ENCODE results near the gene DYSF.

Gene DYSF

GRCh38 chr2:71510196-71510807, 56.9 kb downstream of the DYSF start:
- TF ChIP-seq WT1 (tag by site-specific recombination; IDR thresholded peaks at IDR 0.05) (no peak), ZNF654 (tag by site-specific recombination; IDR thresholded peaks at IDR 0.05; ENCODE audit: low read depth) (peak; percentile 67)
- TF ChIP-seq, protein P1, sequence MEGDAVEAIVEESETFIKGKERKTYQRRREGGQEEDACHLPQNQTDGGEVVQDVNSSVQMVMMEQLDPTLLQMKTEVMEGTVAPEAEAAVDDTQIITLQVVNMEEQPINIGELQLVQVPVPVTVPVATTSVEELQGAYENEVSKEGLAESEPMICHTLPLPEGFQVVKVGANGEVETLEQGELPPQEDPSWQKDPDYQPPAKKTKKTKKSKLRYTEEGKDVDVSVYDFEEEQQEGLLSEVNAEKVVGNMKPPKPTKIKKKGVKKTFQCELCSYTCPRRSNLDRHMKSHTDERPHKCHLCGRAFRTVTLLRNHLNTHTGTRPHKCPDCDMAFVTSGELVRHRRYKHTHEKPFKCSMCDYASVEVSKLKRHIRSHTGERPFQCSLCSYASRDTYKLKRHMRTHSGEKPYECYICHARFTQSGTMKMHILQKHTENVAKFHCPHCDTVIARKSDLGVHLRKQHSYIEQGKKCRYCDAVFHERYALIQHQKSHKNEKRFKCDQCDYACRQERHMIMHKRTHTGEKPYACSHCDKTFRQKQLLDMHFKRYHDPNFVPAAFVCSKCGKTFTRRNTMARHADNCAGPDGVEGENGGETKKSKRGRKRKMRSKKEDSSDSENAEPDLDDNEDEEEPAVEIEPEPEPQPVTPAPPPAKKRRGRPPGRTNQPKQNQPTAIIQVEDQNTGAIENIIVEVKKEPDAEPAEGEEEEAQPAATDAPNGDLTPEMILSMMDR (tag by site-specific recombination; IDR thresholded peaks at IDR 0.05): peak; percentile 81
- Histone ChIP-seq H3K27ac (ENCODE audit: extremely low read depth, low read depth, low read length) (no peak overlapping the region), H3K4me3 (ENCODE audit: low read depth, low read length) (no peak overlapping the region), H3K9me3 (ENCODE audit: control insufficient read depth, insufficient read depth, low read depth, low read length) (no peaks in the 10 kb centered on the region), H3K4me1 (ENCODE audit: control insufficient read depth, insufficient read depth, low read length) (no peaks in the 10 kb centered on the region), H3K36me3 (ENCODE audit: control insufficient read depth in 2 of 2, insufficient read depth in 1 of 2, low read length in 2 of 2) (no peaks in the 10 kb centered on the region)
- ChIA-PET POLR2A (interaction anchor here (0.7 to 1.2 kb wide), 2 partner anchors 210 to 234 kb away, joined by 3 to 4 read pairs; no protein-coding TSS in a partner anchor), CTCF (interaction anchor here (0.5 to 4.7 kb wide), 40 partner anchors 9 to 1616 kb away, joined by 3 to 94 read pairs (median 4); partner anchors contain the start of gene ZNF638)

- POLR2A ChIA-PET: interaction anchor here (0.7 kb wide), 1 partner anchor 235 kb away, joined by 3 read pairs; no protein-coding TSS in a partner anchor
- TF ChIP-seq HOXD13 (CRISPR knock-in tag; IDR thresholded peaks at IDR 0.05; ENCODE audit: borderline replicate concordance) (no peak), ZNF549 (tag by site-specific recombination; IDR thresholded peaks at IDR 0.05) (no peak), ZNF585B (tag by site-specific recombination; IDR thresholded peaks at IDR 0.05) (no peak), ZBTB11 (tag by site-specific recombination; conservative IDR thresholded peaks at IDR 0.05; ENCODE audit: low read depth) (no peak), ZBTB1 (tag by site-specific recombination; IDR thresholded peaks at IDR 0.05) (no peak), ZNF138 (tag by site-specific recombination; IDR thresholded peaks at IDR 0.05; ENCODE audit: borderline replicate concordance) (no peak), ZNF544 (tag by site-specific recombination; IDR thresholded peaks at IDR 0.05) (no peak)
- TF ChIP-seq, protein P2, sequence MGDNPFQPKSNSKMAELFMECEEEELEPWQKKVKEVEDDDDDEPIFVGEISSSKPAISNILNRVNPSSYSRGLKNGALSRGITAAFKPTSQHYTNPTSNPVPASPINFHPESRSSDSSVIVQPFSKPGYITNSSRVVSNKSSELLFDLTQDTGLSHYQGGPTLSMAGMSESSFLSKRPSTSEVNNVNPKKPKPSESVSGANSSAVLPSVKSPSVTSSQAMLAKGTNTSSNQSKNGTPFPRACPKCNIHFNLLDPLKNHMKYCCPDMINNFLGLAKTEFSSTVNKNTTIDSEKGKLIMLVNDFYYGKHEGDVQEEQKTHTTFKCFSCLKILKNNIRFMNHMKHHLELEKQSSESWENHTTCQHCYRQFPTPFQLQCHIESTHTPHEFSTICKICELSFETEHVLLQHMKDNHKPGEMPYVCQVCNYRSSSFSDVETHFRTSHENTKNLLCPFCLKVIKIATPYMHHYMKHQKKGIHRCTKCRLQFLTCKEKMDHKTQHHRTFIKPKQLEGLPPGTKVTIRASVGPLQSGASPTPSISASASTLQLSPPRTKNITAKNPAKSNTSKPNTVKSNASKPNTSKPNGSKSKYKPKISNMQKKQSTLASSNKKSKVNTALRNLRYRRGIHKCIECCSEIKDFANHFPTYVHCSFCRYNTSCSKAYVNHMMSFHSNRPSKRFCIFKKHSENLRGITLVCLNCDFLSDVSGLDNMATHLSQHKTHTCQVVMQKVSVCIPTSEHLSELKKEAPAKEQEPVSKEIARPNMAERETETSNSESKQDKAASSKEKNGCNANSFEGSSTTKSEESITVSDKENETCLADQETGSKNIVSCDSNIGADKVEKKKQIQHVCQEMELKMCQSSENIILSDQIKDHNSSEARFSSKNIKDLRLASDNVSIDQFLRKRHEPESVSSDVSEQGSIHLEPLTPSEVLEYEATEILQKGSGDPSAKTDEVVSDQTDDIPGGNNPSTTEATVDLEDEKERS (tag by site-specific recombination; IDR thresholded peaks at IDR 0.05): no peak
- TF ChIP-seq, protein P3, sequence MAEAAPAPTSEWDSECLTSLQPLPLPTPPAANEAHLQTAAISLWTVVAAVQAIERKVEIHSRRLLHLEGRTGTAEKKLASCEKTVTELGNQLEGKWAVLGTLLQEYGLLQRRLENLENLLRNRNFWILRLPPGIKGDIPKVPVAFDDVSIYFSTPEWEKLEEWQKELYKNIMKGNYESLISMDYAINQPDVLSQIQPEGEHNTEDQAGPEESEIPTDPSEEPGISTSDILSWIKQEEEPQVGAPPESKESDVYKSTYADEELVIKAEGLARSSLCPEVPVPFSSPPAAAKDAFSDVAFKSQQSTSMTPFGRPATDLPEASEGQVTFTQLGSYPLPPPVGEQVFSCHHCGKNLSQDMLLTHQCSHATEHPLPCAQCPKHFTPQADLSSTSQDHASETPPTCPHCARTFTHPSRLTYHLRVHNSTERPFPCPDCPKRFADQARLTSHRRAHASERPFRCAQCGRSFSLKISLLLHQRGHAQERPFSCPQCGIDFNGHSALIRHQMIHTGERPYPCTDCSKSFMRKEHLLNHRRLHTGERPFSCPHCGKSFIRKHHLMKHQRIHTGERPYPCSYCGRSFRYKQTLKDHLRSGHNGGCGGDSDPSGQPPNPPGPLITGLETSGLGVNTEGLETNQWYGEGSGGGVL (tag by site-specific recombination; IDR thresholded peaks at IDR 0.05): no peak
- TF ChIP-seq, protein P4, sequence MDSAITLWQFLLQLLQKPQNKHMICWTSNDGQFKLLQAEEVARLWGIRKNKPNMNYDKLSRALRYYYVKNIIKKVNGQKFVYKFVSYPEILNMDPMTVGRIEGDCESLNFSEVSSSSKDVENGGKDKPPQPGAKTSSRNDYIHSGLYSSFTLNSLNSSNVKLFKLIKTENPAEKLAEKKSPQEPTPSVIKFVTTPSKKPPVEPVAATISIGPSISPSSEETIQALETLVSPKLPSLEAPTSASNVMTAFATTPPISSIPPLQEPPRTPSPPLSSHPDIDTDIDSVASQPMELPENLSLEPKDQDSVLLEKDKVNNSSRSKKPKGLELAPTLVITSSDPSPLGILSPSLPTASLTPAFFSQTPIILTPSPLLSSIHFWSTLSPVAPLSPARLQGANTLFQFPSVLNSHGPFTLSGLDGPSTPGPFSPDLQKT (IDR thresholded peaks at IDR 0.05; ENCODE audit: borderline replicate concordance, low read depth, low read length): no peak
- CTCF ChIA-PET: interaction anchor here (0.5 to 4.7 kb wide), 34 partner anchors 8 to 1615 kb away, joined by 3 to 94 read pairs (median 4); partner anchors contain the start of gene ZNF638
These were observed 57.6 kb downstream of the DYSF start for GRCh38 chr2:71510938-71511337.

More at GRCh38 chr2:71510938-71511337, 57.6 kb downstream of the DYSF start:
- H3K27ac ChIP-seq (ENCODE audit: extremely low read depth, low read depth, low read length): no peak overlapping the region
- H3K9me3 ChIP-seq (ENCODE audit: control insufficient read depth, insufficient read depth, low read depth, low read length): no peaks in the 10 kb centered on the region
- no peak overlapping the region for H3K4me3 ChIP-seq (ENCODE audit: low read depth, low read length)
- no peaks in the 10 kb centered on the region for H3K36me3 ChIP-seq (ENCODE audit: control insufficient read depth in 2 of 2, insufficient read depth in 1 of 2, low read length in 2 of 2)
- no peaks in the 10 kb centered on the region for H3K4me1 ChIP-seq (ENCODE audit: control insufficient read depth, insufficient read depth, low read length)

Data from HEK293 (cell line).